ENCODE data around the gene TRIM8.

The TRIM8 gene

GRCh38 chr10:102696736-102697135 lies 52.5 kb downstream of the TRIM8 start:
- Mint-ChIP-seq H3K9me3 (no peaks in the 10 kb centered on the region), H3K27ac (no peak overlapping the region), H3K4me1 (ENCODE audit: low read depth) (no peaks in the 10 kb centered on the region), H3K27me3 (ENCODE audit: low read depth) (no peaks in the 10 kb centered on the region), H3K4me3 (no peak overlapping the region), H3K36me3 (ENCODE audit: low read depth) (peaks cover 15% of the 10 kb centered on the region)

GRCh38 chr10:102698894-102699293 lies 54.6 kb downstream of the TRIM8 start:
- H3K27ac Mint-ChIP-seq = no peak overlapping the region

GRCh38 chr10:102701272-102701671 lies 57.0 kb downstream of the TRIM8 start:
- Mint-ChIP-seq H3K36me3 (ENCODE audit: low read depth) (peaks cover 16% of the 10 kb centered on the region), H3K9me3 (no peaks in the 10 kb centered on the region), H3K27me3 (ENCODE audit: low read depth) (no peaks in the 10 kb centered on the region), H3K27ac (no peak overlapping the region), H3K4me3 (no peak overlapping the region), H3K4me1 (ENCODE audit: low read depth) (no peaks in the 10 kb centered on the region)

More at GRCh38 chr10:102698894-102699293, 54.6 kb downstream of the TRIM8 start:
- no peaks in the 10 kb centered on the region for H3K4me1 Mint-ChIP-seq (ENCODE audit: low read depth)
- no peak overlapping the region for H3K4me3 Mint-ChIP-seq
- no peaks in the 10 kb centered on the region for H3K27me3 Mint-ChIP-seq (ENCODE audit: low read depth)
- H3K36me3 Mint-ChIP-seq (ENCODE audit: low read depth) = peaks cover 15% of the 10 kb centered on the region
- H3K9me3 Mint-ChIP-seq = no peaks in the 10 kb centered on the region

- H3K4me3 Mint-ChIP-seq = no peak overlapping the region
Measured at GRCh38 chr10:102701796-102702195, 57.5 kb downstream of the TRIM8 start.

GRCh38 chr10:102702742-102703141 lies 58.5 kb downstream of the TRIM8 start:
- no peaks in the 10 kb centered on the region for H3K27me3 Mint-ChIP-seq (ENCODE audit: low read depth)
- H3K4me1 Mint-ChIP-seq (ENCODE audit: low read depth) = peaks cover 4% of the 10 kb centered on the region
- H3K36me3 Mint-ChIP-seq (ENCODE audit: low read depth) = peaks cover 12% of the 10 kb centered on the region
- H3K4me3 Mint-ChIP-seq = no peak overlapping the region
- no peak overlapping the region for H3K27ac Mint-ChIP-seq
- H3K9me3 Mint-ChIP-seq = no peaks in the 10 kb centered on the region

More at GRCh38 chr10:102701796-102702195, 57.5 kb downstream of the TRIM8 start:
- Mint-ChIP-seq H3K27ac (no peak overlapping the region), H3K9me3 (no peaks in the 10 kb centered on the region), H3K4me1 (ENCODE audit: low read depth) (no peaks in the 10 kb centered on the region), H3K27me3 (ENCODE audit: low read depth) (no peaks in the 10 kb centered on the region), H3K36me3 (ENCODE audit: low read depth) (peaks cover 12% of the 10 kb centered on the region)

GRCh38 chr10:102704915-102705314 lies 60.6 kb downstream of the TRIM8 start:
- Mint-ChIP-seq H3K9me3 (no peaks in the 10 kb centered on the region), H3K4me1 (ENCODE audit: low read depth) (peaks cover 4% of the 10 kb centered on the region), H3K27me3 (ENCODE audit: low read depth) (no peaks in the 10 kb centered on the region), H3K4me3 (no peak overlapping the region), H3K36me3 (ENCODE audit: low read depth) (peaks cover 2% of the 10 kb centered on the region), H3K27ac (no peak overlapping the region)

GRCh38 chr10:102705531-102705930 lies 61.3 kb downstream of the TRIM8 start:
- Mint-ChIP-seq H3K27me3 (ENCODE audit: low read depth) (no peaks in the 10 kb centered on the region), H3K36me3 (ENCODE audit: low read depth) (peaks cover 2% of the 10 kb centered on the region), H3K27ac (no peak overlapping the region), H3K4me1 (ENCODE audit: low read depth) (peaks cover 4% of the 10 kb centered on the region), H3K4me3 (no peak overlapping the region), H3K9me3 (no peaks in the 10 kb centered on the region)
